ENCODE data around the gene ZNG1B. TPM values are rescaled to one million over a fixed set of nuclear protein-coding genes. Genes with fewer than 3 reads are reported as not detected.
"Not testable (repeated sequence)": the region's sequence is repeated elsewhere in the genome, so short reads cannot be mapped to it uniquely, and the experiment has no call there.

ZNG1B gene
- polyA plus RNA-seq, 1 donor from 2014 or later, result 106 TPM

DNA sequence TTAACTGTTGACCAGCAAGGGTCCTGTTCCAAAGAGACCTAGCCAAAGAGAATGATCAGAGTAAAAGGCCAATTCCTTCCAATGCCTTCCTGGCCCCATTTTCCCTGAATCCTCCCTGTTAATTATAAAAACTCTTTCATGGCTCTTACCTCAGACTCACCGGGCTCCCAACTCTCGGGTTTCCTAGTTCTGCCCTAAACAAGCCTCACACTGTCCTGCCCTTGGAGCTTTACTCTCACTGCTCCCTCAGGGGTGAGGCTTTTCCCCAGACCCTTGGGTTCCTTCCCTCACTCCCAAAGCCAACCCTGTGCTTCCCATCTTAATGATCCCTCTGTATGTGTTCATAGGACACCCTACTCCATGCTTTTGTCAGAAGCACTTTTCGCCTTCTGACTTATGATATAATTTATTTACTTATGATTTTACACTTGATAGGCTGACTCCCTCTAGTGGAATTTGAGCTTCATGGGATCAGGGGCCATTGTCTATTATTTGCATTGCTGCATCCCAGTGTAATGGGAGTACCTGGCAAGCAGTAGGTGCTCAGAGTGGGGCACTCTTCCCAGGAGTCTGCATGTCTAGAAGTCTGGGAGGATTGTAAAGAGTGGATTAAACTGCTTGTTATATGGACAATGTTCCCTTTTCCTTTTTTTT, 29.9 kb upstream of the ZNG1B start:
- Histone ChIP-seq H3K9me3 (ENCODE audit: low read length) (no peaks in the 10 kb centered on the region), H3K9ac (ENCODE audit: low read length) (no peak overlapping the region), H3K27ac (ENCODE audit: low read length) (no peak overlapping the region), H4K20me1 (ENCODE audit: insufficient read depth) (no peaks in the 10 kb centered on the region), H3F3A (ENCODE audit: insufficient read depth, low read length, poor library complexity, severe bottlenecking) (no peaks in the 10 kb centered on the region), H3K79me2 (replicated peaks; ENCODE audit: insufficient read depth, low read length) (no peaks in the 10 kb centered on the region), H3K9me2 (ENCODE audit: insufficient read depth, low read length) (no peaks in the 10 kb centered on the region), H2AFZ (ENCODE audit: low read depth, low read length) (no peak overlapping the region), H3K27me3 (ENCODE audit: insufficient read depth, low read depth, low read length) (no peaks in the 10 kb centered on the region), H3K36me3 (ENCODE audit: insufficient read depth, low read length) (no peaks in the 10 kb centered on the region), H3K4me2 (ENCODE audit: low read length) (no peak overlapping the region), H3K4me3 (ENCODE audit: low read length) (no peak overlapping the region)
- TF ChIP-seq, protein P1, sequence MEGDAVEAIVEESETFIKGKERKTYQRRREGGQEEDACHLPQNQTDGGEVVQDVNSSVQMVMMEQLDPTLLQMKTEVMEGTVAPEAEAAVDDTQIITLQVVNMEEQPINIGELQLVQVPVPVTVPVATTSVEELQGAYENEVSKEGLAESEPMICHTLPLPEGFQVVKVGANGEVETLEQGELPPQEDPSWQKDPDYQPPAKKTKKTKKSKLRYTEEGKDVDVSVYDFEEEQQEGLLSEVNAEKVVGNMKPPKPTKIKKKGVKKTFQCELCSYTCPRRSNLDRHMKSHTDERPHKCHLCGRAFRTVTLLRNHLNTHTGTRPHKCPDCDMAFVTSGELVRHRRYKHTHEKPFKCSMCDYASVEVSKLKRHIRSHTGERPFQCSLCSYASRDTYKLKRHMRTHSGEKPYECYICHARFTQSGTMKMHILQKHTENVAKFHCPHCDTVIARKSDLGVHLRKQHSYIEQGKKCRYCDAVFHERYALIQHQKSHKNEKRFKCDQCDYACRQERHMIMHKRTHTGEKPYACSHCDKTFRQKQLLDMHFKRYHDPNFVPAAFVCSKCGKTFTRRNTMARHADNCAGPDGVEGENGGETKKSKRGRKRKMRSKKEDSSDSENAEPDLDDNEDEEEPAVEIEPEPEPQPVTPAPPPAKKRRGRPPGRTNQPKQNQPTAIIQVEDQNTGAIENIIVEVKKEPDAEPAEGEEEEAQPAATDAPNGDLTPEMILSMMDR (IDR thresholded peaks at IDR 0.05; ENCODE audit: poor library complexity, severe bottlenecking), result no peak
- TF ChIP-seq, protein P2, sequence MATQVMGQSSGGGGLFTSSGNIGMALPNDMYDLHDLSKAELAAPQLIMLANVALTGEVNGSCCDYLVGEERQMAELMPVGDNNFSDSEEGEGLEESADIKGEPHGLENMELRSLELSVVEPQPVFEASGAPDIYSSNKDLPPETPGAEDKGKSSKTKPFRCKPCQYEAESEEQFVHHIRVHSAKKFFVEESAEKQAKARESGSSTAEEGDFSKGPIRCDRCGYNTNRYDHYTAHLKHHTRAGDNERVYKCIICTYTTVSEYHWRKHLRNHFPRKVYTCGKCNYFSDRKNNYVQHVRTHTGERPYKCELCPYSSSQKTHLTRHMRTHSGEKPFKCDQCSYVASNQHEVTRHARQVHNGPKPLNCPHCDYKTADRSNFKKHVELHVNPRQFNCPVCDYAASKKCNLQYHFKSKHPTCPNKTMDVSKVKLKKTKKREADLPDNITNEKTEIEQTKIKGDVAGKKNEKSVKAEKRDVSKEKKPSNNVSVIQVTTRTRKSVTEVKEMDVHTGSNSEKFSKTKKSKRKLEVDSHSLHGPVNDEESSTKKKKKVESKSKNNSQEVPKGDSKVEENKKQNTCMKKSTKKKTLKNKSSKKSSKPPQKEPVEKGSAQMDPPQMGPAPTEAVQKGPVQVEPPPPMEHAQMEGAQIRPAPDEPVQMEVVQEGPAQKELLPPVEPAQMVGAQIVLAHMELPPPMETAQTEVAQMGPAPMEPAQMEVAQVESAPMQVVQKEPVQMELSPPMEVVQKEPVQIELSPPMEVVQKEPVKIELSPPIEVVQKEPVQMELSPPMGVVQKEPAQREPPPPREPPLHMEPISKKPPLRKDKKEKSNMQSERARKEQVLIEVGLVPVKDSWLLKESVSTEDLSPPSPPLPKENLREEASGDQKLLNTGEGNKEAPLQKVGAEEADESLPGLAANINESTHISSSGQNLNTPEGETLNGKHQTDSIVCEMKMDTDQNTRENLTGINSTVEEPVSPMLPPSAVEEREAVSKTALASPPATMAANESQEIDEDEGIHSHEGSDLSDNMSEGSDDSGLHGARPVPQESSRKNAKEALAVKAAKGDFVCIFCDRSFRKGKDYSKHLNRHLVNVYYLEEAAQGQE (IDR thresholded peaks at IDR 0.05; ENCODE audit: borderline replicate concordance), result no peak
- TF ChIP-seq SMC3 (conservative IDR thresholded peaks at IDR 0.05; ENCODE audit: poor library complexity) (no peak), MXI1 (conservative IDR thresholded peaks at IDR 0.05; ENCODE audit: poor library complexity, severe bottlenecking) (no peak), EP300 (conservative IDR thresholded peaks at IDR 0.05; ENCODE audit: poor library complexity, severe bottlenecking) (no peak), POLR2AphosphoS5 (IDR thresholded peaks at IDR 0.05) (no peak), RAD21 (conservative IDR thresholded peaks at IDR 0.05) (no peak), TAF1 (IDR thresholded peaks at IDR 0.05; ENCODE audit: low read depth) (no peak), EZH2 (IDR thresholded peaks at IDR 0.05; ENCODE audit: borderline replicate concordance, insufficient read depth, low read length, poor library complexity, severe bottlenecking) (no peak)

GRCh38 chr2:113411725-113412352, 25.7 kb upstream of the ZNG1B start:
- not testable (repeated sequence) for H3K27ac ChIP-seq (ENCODE audit: low read length); H4K20me1 ChIP-seq (ENCODE audit: insufficient read depth); H2AFZ ChIP-seq (ENCODE audit: low read depth, low read length); H3K4me3 ChIP-seq (ENCODE audit: low read length); H3K9ac ChIP-seq (ENCODE audit: low read length); H3F3A ChIP-seq (ENCODE audit: insufficient read depth, low read length, poor library complexity, severe bottlenecking); H3K36me3 ChIP-seq (ENCODE audit: insufficient read depth, low read length); H3K4me2 ChIP-seq (ENCODE audit: low read length); H3K79me2 ChIP-seq (replicated peaks; ENCODE audit: insufficient read depth, low read length); H3K9me3 ChIP-seq (ENCODE audit: low read length); H3K9me2 ChIP-seq (ENCODE audit: insufficient read depth, low read length); H3K27me3 ChIP-seq (ENCODE audit: insufficient read depth, low read depth, low read length)

DNA sequence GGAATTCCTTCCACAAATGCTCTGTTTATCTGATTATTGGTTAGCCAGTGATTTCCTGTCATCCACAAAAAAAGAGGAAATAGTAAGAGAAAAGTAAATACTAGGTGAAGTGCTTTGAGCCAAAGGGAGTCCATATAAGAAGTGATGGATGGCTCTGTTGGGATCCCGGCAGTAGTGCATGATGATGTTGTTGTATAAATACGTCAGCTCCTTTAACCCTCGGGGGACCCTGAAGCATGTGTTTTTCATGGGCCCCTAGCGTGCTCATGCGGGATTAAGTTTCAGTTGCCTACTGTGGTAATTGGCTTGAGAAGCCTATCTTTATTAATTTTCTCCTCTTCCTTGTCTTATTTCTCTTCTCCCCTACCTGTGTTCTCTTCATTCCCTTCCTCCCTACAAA, 24.7 kb upstream of the ZNG1B start:
- not testable (repeated sequence) for H3K27me3 ChIP-seq (ENCODE audit: insufficient read depth, low read depth, low read length); H3K36me3 ChIP-seq (ENCODE audit: insufficient read depth, low read length); H3K9ac ChIP-seq (ENCODE audit: low read length); H3K4me2 ChIP-seq (ENCODE audit: low read length); H3F3A ChIP-seq (ENCODE audit: insufficient read depth, low read length, poor library complexity, severe bottlenecking); H3K9me3 ChIP-seq (ENCODE audit: low read length); H3K4me3 ChIP-seq (ENCODE audit: low read length); H3K27ac ChIP-seq (ENCODE audit: low read length); H3K79me2 ChIP-seq (replicated peaks; ENCODE audit: insufficient read depth, low read length); H2AFZ ChIP-seq (ENCODE audit: low read depth, low read length); H3K9me2 ChIP-seq (ENCODE audit: insufficient read depth, low read length); H4K20me1 ChIP-seq (ENCODE audit: insufficient read depth)

GRCh38 chr2:113431773-113432172, 5.7 kb upstream of the ZNG1B start:
- not testable (repeated sequence) for H3K4me3 ChIP-seq (ENCODE audit: low read length); H2AFZ ChIP-seq (ENCODE audit: low read depth, low read length); H3K9me2 ChIP-seq (ENCODE audit: insufficient read depth, low read length); H3F3A ChIP-seq (ENCODE audit: insufficient read depth, low read length, poor library complexity, severe bottlenecking); H3K9ac ChIP-seq (ENCODE audit: low read length); H3K9me3 ChIP-seq (ENCODE audit: low read length); H3K27me3 ChIP-seq (ENCODE audit: insufficient read depth, low read depth, low read length); H4K20me1 ChIP-seq (ENCODE audit: insufficient read depth); H3K27ac ChIP-seq (ENCODE audit: low read length); H3K79me2 ChIP-seq (replicated peaks; ENCODE audit: insufficient read depth, low read length); H3K36me3 ChIP-seq (ENCODE audit: insufficient read depth, low read length); H3K4me2 ChIP-seq (ENCODE audit: low read length)

DNA sequence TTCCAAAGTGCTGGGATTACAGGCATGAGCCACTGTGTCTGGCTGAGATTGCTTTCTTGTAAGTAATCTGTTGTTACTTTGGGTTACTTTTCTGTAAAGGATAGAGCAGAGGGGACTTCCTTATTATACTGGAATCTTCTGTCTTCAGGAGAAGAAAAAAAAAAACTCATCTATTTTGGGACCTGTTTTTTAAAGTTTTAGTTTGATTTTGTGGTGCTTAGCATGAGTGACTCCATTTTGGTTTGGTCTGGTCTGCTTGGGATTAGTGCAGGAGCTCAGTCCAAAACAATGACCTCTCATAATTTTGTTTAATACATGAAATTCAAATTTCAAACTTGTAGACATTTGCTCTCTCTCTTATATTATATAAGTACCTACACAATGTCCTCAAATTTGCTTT, 4.0 kb upstream of the ZNG1B start:
- not testable (repeated sequence) for H2AFZ ChIP-seq (ENCODE audit: low read depth, low read length); H3K4me3 ChIP-seq (ENCODE audit: low read length); H3K36me3 ChIP-seq (ENCODE audit: insufficient read depth, low read length); H3K9me2 ChIP-seq (ENCODE audit: insufficient read depth, low read length); H4K20me1 ChIP-seq (ENCODE audit: insufficient read depth); H3K27me3 ChIP-seq (ENCODE audit: insufficient read depth, low read depth, low read length); H3K79me2 ChIP-seq (replicated peaks; ENCODE audit: insufficient read depth, low read length); H3K9me3 ChIP-seq (ENCODE audit: low read length); H3F3A ChIP-seq (ENCODE audit: insufficient read depth, low read length, poor library complexity, severe bottlenecking); H3K4me2 ChIP-seq (ENCODE audit: low read length); H3K27ac ChIP-seq (ENCODE audit: low read length); H3K9ac ChIP-seq (ENCODE audit: low read length)
